Occipital lobe (tissue), 2 donors: ENCODE data around the gene NRIP1. TPM values are rescaled to one million over a fixed set of nuclear protein-coding genes. Genes with fewer than 3 reads are reported as not detected.

ENCODE experiments used
- DNase-seq: peaks from one replicate; lab custom pipeline; 2025; lab: John Stamatoyannopoulos, UW
- total RNA-seq: library from RNA; depleted of rRNA; stranded (reverse); fragments of >200 nt; gene quantifications from one replicate; pipeline ENCODE4 v1.2.3, GENCODE V29; 2014

Gene NRIP1
- total RNA-seq, 1 donor from 2014 or later: 76.6 TPM

DNA sequence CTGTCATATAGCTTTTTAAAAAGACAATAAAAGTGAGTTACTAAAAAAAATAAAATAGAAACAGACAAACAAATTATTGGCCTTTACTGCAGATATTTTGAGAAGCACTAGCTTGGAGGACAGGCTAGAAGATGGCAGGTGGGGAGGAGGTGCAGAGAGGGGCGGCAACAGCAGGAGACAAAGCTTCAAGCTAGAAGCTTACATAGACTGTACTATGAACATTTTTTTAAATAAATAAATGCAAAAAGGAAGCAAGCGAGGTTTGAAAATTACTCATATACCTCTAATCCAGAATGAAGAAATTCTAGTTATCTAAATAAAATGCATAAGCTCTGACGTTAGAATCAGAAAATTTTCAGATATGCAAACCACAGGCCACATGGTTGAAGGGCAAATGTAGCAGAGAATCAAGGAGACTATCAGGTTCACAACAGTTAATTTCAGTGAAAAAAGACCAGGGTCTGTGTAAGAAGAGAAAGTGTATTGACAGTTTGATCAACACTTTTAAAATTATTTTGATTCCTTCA, 54.9 kb downstream of the NRIP1 start:
- DNase-seq: no peak

DNA sequence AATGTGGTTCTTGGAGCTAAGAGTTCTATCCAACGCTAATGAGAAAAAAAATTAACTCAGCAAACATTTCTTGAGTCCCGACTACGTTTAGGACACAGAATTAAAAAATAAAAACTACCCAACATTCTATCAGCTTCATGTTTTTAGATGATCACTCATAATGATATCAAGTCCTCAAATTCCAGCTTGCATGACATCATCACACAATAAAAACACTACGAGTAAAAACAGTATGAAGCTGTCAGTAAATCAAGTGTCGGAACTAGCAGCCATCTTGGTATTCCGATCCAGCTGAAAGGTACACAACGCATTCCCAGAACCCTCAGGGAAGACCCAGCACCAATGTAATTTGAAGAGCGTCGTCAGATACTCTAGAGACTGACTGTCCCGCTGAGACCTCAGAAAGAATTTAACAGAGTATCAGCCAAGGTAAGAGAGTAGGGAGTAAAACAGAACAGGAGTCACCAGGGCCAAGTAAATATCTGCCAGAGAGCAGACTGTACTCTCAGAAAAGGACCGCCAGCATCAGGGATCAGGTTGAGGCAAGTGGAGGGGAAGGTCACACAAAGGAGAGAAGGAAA, 57.0 kb downstream of the NRIP1 start:
- no peak for DNase-seq

DNA sequence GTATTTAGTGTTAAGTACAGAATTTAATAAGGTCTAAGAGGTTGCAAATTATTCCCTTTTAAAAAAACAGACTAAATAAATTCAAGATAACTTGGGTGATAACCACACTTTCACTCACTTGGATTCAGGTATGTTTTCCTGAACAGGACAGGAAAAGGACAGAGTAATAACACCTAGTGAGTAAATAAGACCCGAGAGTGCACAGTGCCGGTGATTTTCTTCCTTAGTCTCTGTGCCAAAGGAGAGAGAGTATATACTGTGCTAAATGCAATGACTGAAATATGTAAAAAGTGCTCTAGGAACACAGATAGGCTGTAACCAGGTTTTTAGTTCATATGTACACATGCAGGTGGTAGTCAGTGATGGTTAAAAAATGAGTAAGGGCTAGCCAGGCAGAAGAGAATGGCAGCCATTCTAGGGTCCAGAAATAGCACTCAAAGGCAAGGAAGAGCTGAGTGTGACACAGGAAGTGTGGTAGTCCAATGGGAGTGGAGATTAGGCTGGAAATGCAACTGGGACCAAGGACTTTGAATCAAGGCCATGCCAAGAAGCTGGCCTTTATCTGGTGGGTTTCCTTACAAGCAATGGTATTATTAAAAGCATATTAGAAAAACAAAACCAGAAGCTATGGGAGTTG, 58.1 kb downstream of the NRIP1 start:
- DNase-seq: no peak

DNA sequence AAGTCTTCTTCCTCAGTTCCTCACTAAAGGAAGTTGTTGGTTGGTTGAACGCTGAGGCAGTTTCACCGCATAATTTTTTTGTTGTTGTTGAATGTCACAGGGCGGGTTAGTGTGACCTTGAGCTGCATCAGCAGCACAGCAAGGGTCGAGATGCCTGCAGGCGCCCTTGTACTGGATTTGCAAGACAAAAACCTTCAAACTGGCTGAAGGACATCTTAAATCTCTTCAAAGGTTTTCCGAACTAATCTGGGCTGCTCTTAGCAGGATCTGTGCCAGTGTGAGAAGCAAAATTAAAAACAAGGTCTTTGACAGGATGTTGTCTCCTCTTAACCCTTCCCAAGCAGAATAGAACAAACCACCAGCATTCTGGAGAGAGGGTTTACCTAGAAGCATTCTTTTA, 59.4 kb downstream of the NRIP1 start:
- DNase-seq: no peak

DNA sequence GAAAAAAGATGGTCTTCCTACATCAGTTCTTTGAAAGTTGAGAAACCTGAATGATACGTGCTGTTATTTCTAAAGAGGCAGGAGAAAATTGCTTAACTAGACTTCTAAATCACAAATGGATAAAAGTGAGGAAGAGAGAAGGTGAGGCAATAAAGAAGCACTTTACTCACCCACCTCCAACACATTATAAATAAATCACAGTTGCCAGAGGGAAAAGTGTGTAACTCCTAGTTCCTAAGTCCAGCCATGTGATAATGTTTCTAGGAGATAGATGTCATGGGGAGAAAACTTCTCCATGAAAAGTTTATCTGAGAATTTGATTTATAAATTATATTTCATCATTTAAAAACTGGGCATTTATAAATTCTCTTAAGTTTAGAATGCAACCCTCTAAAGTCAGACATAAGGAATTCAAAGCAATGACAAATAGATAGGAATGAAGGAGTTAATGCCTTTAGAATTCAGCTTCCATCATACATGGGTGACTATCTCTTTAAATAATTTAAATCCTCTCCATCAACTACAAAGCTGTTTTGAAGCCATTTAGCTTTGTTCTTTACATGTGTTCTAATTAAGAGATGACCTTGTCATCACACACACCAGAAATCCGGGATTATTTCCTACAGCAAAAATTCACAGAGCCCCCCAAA, 60.0 kb downstream of the NRIP1 start:
- DNase-seq: no peak

GRCh38 chr21:15003463-15004135, 61.2 kb downstream of the NRIP1 start:
- no peak for DNase-seq

DNA sequence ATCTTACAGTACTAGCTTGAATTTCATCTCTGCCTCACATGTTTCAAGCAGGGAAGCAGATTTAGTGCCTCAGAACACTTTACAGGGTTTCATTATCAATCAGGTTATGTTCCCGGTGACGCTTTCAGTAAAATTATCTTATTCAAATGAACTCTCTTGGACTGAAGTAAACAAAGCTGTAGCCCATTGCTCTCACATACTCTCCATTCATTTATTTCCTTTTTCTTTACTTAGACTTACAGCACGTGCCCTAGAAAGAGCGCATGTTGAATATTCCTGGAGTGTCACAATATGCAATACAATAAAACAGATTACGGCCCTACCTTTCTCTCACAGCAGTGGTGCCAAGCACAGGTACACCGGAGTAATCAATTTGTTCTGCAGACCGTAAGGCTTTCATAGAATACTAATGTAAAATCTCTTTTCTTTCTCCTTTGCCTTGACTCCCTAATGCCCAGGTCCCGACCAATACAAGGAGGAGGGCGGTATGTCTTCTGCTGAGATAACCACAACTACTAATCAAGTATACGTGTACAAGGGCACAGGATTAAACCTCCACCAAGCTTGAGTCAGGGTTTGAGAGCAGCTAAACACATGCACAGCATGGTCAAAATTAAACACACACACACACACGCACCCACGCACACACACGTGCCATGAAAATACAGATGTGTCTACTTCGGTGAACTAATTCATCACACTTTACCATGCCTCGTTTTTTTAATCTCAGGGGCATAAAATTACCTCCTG, 62.8 kb downstream of the NRIP1 start:
- DNase-seq: no peak

DNA sequence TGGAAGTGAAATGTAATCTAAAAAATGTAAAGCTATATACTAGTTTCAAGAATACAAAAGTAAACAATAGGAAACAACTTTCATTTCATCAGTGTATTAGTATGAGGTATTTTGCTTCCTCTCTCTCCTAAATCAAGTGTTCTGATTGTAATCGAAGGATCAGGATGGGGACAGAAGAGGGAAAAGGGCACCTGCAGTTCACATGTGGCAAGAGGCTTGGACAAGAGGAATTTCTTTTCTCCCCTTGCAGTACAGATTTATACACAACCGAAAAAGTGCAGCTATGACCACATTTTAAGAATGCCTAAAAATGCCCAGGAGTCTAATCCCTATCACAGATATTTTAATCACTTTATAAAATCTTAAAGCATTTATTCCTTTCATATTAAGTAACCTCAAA, 63.7 kb downstream of the NRIP1 start:
- no peak for DNase-seq

GRCh38 chr21:15000081-15000480, 64.7 kb downstream of the NRIP1 start:
- DNase-seq: no peak

DNA sequence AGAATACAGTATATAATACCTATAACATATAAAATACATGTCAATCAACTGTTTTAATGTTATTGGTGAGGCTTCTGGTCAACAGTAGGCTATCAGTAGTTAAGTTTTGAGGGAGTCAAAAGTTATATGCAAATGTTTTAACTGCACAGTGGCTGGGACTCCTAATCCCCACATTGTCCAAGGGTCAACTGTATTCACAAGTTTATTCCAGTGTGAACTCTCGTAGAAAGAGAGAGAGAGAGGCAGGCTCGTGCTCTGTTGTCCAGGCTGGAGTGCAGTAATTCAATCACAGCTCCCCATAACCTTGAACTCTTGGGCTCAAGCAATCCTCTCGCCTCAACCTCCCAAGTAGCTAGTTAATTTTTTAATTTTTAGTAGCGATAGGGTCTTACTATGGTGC, 66.0 kb downstream of the NRIP1 start:
- DNase-seq: no peak

GRCh38 chr21:14998336-14998735, 66.5 kb downstream of the NRIP1 start:
- DNase-seq: no peak

GRCh38 chr21:14995695-14996490, 68.9 kb downstream of the NRIP1 start:
- DNase-seq: no peak

GRCh38 chr21:14995226-14995625, 69.6 kb downstream of the NRIP1 start:
- no peak for DNase-seq

DNA sequence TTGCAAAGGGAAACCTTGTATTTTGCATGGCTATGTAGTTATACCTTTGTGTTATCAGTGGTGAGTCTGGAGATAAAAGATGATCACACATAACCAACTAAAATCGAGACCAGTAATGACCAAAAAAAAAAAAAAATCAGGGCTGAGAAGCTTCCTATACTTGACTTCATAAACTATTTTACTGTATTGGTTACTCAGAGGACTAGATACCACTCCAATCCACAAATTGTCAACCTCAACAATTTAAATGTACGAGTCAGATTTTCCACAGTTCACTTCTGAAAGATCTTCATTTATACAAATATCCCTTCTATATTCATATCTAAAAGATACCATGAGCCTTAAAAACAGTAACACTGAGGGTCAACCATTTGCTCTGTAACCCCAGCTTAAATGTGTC, 71.7 kb downstream of the NRIP1 start:
- no peak for DNase-seq

GRCh38 chr21:14991957-14992356, 72.8 kb downstream of the NRIP1 start:
- no peak for DNase-seq

DNA sequence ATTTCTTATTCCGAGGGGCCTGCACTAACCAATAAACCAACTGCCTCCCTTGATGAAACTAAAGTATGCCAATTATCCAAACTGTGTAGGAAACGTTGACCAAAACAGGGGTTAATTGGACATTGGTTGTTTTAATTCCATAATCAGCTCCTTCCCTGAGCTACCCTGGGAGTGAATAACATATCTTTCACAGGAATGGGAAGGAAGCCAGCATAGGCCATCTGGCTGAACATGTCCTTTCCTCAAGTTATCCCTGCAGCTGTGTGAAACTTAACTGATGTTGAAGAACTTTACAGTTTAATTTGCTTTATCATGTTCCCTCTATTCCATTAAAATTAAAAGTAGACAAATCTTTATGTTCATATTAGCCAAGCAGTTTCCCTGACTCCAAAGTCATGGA, 75.4 kb downstream of the NRIP1 start:
- no peak for DNase-seq

DNA sequence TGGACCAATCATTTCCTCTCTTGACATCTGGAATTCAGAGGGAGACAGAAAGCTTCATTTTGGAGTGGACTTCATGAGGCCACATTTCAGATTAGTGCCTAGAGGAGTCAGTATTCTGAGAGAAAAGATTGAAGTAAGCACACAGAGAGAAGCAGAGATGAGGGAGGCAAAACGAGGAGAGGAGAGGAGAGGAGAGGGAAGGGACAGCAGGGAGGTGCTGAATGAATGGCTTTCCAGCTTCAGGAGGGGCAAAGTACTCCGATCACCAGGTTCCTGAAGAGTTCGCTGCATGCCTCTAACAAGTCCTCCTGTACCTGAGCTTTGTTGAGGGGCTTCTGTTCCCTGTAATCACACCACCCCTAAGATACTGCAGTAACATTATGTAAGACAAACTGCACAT, 76.0 kb downstream of the NRIP1 start:
- no peak for DNase-seq

DNA sequence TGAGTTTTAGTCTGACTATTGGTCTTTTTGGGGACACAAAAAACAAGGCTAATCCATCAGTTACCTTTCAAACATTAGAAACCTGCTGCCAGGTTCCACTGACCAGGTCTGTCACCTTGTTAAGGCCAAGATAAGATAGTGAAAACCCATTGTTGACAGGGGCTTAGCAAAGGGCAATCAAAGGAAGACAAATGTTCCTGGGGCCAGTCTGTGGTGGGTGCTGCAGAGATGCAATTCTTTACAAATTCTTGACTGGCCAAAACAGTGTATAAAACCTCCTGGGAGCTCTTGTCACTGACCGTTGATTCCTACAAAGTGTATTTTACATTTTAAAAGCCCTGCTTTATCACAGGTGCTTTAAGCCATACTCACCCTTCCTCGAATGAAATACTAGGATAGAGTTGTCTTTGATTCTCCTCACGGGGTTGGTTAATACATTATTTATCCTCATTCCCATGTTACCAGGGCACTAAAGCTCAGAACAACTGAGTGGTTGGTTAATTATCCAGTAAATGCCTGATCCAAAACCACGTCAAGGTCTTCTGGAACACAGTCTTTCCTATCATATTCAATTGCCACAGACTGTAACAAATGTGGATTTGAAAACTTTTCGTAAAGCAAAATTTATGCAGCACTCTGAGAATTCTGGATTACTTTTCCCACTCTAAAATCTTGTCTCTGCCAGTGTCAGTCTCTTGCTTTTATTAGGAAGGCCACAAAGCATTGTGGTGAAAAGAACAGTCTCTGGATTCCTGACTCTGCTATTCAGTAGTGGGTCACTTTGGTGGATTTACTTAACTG, 77.2 kb downstream of the NRIP1 start:
- no peak for DNase-seq

DNA sequence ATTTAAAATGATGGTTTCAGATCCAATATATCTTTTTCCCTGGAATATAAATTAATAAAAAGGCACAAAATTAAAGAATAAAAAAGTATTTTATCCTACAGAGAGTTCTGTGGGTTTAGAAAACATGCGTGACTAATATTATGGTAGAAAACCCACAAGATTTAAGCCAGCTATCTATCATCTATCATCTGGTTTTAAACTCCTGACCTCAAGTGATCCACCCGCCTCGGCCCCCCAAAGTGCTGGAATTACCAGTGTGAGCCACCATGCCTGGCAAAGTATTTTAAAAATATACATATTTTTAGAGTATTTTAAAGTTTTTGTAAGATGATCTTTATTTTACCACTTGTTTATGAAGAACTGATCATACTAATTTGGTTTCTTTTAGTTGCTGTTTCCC, 79.5 kb downstream of the NRIP1 start:
- DNase-seq: no peak

- no peak for DNase-seq
These were observed 82.5 kb downstream of the NRIP1 start for GRCh38 chr21:14982336-14982735.
